ENCODE data around the gene GGT6. TPM values are rescaled to one million over a fixed set of nuclear protein-coding genes. Genes with fewer than 3 reads are reported as not detected.
A peak's percentile ranks its signal among the peaks of the same experiment; 100 is the strongest.

Gene GGT6
- total and polyA plus RNA-seq, 2 of the 13 experiments (the other 11 are each of a cell fraction or from before 2014, with no cell fraction given): 0.16 to 0.80 TPM

- TF ChIP-seq ZNF570 (CRISPR knock-in tag; IDR thresholded peaks at IDR 0.05; ENCODE audit: borderline replicate concordance) (no peak), SMYD3 (CRISPR knock-in tag; IDR thresholded peaks at IDR 0.05) (no peak; the same call in 1 of the 2 replicates), ZNF354B (CRISPR knock-in tag; IDR thresholded peaks at IDR 0.05) (peak; percentile 63; the same call in 1 of the 2 replicates), POLR2G (IDR thresholded peaks at IDR 0.05; ENCODE audit: low read depth, low read length) (peak; percentile 96), ZNF383 (CRISPR knock-in tag; IDR thresholded peaks at IDR 0.05; ENCODE audit: borderline replicate concordance) (no peak), IKZF1 (IDR thresholded peaks at IDR 0.05) (no peak), NRL (CRISPR knock-in tag; IDR thresholded peaks at IDR 0.05; ENCODE audit: borderline replicate concordance) (peak; percentile 86; the same call in 1 of the 2 replicates), TFAP4 (IDR thresholded peaks at IDR 0.05; ENCODE audit: borderline replicate concordance, low read depth) (peak; percentile 28; the same call in 1 of the 2 replicates), ZNF430 (CRISPR knock-in tag; IDR thresholded peaks at IDR 0.05) (peak; percentile 91), MIER2 (CRISPR knock-in tag; IDR thresholded peaks at IDR 0.05) (0 out of 2 replicates have a peak, but pooled peaks have one; percentile 32), MXD4 (CRISPR knock-in tag; IDR thresholded peaks at IDR 0.05) (peak; percentile 99), POGK (CRISPR knock-in tag; conservative IDR thresholded peaks at IDR 0.05) (peak; percentile 92; the same call in 1 of the 2 replicates), RARA (CRISPR knock-in tag; IDR thresholded peaks at IDR 0.05) (no peak), ELF1 (CRISPR knock-in tag; IDR thresholded peaks at IDR 0.05) (peak; percentile 97), PAXIP1 (CRISPR knock-in tag; conservative IDR thresholded peaks at IDR 0.05) (0 out of 2 replicates have a peak, but pooled peaks have one; percentile 38), GMEB1 (CRISPR knock-in tag; IDR thresholded peaks at IDR 0.05; ENCODE audit: borderline replicate concordance) (peak; percentile 65)
Observed at GRCh38 chr17:4554997-4555799, 5.2 kb downstream of the GGT6 start, which contains the start of gene MYBBP1A (continued).
